HCT116 (cell line): ENCODE data around the gene ZIC5. TPM values are rescaled to one million over a fixed set of nuclear protein-coding genes. Genes with fewer than 3 reads are reported as not detected.

Experiments used
- ATAC-seq: fragments of 200-7000 bp; cut with Tn5 transposase; 2 replicates; pipeline ENCODE4 v1.9.1; 2020; ENCODE audit warnings: mild to moderate bottlenecking, moderate library complexity
- BruUV-seq: library from RNA; stranded (reverse); fragments of 400-500 nt; replicated peaks from 2 replicates; lab custom pipeline; 2021; lab: Mats Ljungman, UMichigan
- CTCF ChIA-PET: fragments of 300-600 bp; sonication (Branson Sonifier 250); formaldehyde crosslinking; loops from one replicate; lab custom pipeline; 2021; ENCODE audit warnings: antibody characterized with exemption; lab: Charles Lee
- POLR2A ChIA-PET: fragments of 300-600, 350-600 bp; sonication (Branson Sonifier 250); formaldehyde crosslinking; loops from one replicate; lab custom pipeline; 2021; ENCODE audit warnings: antibody characterized with exemption; lab: Charles Lee
- RAD21 ChIA-PET, 2 experiments: fragments of 300-600 bp; sonication (Branson Sonifier 250); formaldehyde crosslinking; loops; one replicate each; lab custom pipeline; 2023; ENCODE audit warnings: low total read pairs in 2 of 2; ENCODE audit not compliant: uncharacterized antibody in 2 of 2, unreplicated experiment in 2 of 2, low non-redundant PET in 1 of 2; lab: Charles Lee
- DNase-seq: peaks from one replicate; pipeline ENCODE4 v3.0.0-alpha.2; 2010; ENCODE audit warnings: low read depth, low spot score
- H2AFZ ChIP-seq: fragments of 200-600 bp; shearing (Covaris generic), sonication (generic); 2 replicates; pipeline ENCODE4 v1.6.1; 2017; ENCODE audit warnings: low read depth, mixed run types, mixed read lengths, antibody characterized with exemption, low read length; ENCODE audit not compliant: poor library complexity, severe bottlenecking
- H3K27ac ChIP-seq: 2 replicates; pipeline ENCODE4 v1.5.1; 2012; ENCODE audit warnings: low read depth, low read length
- H3K27me3 ChIP-seq: fragments of 200-600 bp; sonication (generic); 2 replicates; pipeline ENCODE4 v1.6.1; 2016; ENCODE audit warnings: mixed run types, low read length, mixed read lengths; ENCODE audit not compliant: insufficient read depth
- H3K36me3 ChIP-seq, 2 experiments: fragments of 200-500 bp in 1 of 2; fragments of 200-600 bp in 1 of 2; sonication (Bioruptor generic) in 1 of 2; sonication (generic) in 1 of 2; 2 replicates each; pipeline versions ENCODE4 v1.5.1 to v1.6.1; 2014 to 2016; ENCODE audit warnings: low read length in 2 of 2, inconsistent platforms in 1 of 2, mixed read lengths in 1 of 2, mixed run types in 1 of 2; ENCODE audit not compliant: insufficient read depth in 2 of 2, control insufficient read depth in 1 of 2
- H3K4me1 ChIP-seq, 2 experiments: fragments of 200-600 bp in 1 of 2; sonication (generic) in 1 of 2; 2 replicates each; pipeline versions ENCODE4 v1.5.1 to v1.6.1; 2012 to 2017; ENCODE audit warnings: low read length in 2 of 2, inconsistent platforms in 1 of 2, mild to moderate bottlenecking in 1 of 2, mixed read lengths in 1 of 2, mixed run types in 1 of 2, moderate library complexity in 1 of 2; ENCODE audit not compliant: insufficient read depth in 2 of 2, control insufficient read depth in 1 of 2
- H3K4me2 ChIP-seq: fragments of 200-600 bp; sonication (generic); 2 replicates; pipeline ENCODE4 v1.6.1; 2017; ENCODE audit warnings: mixed run types, low read length, mixed read lengths
- H3K4me3 ChIP-seq, 2 experiments: fragments of 200-600 bp in 1 of 2; sonication (generic) in 1 of 2; replicated peaks in 1 of 2; 2 replicates each; pipeline ENCODE4 v1.5.1; 2011 to 2016; ENCODE audit warnings: low read length in 2 of 2, control low read depth in 1 of 2, low read depth in 1 of 2, mild to moderate bottlenecking in 1 of 2, mixed read lengths in 1 of 2, mixed run types in 1 of 2
- H3K79me2 ChIP-seq: fragments of 200-600 bp; sonication (generic); 2 replicates; pipeline ENCODE4 v1.6.1; 2017; ENCODE audit warnings: mild to moderate bottlenecking, mixed run types, low read length, moderate library complexity, mixed read lengths; ENCODE audit not compliant: insufficient read depth
- H3K9ac ChIP-seq: fragments of 200-600 bp; sonication (generic); 2 replicates; pipeline ENCODE4 v1.6.1; 2016; ENCODE audit warnings: low read length, mixed read lengths
- H3K9me2 ChIP-seq: fragments of 200-600 bp; sonication (generic), shearing (Covaris generic); 2 replicates; pipeline ENCODE4 v1.6.1; 2017; ENCODE audit warnings: mixed run types, mild to moderate bottlenecking, moderate library complexity; ENCODE audit not compliant: insufficient read depth
- H3K9me3 ChIP-seq, 2 experiments: fragments of 200-500 bp in 1 of 2; fragments of 200-600 bp in 1 of 2; sonication (Bioruptor generic) in 1 of 2; sonication (generic) in 1 of 2; 2 replicates each; pipeline ENCODE4 v1.6.1; 2014 to 2017; ENCODE audit warnings: low read length in 2 of 2, mixed read lengths in 2 of 2, inconsistent platforms in 1 of 2, low read depth in 1 of 2, mild to moderate bottlenecking in 1 of 2, mixed run types in 1 of 2, moderate library complexity in 1 of 2; ENCODE audit not compliant: control insufficient read depth in 1 of 2, insufficient read depth in 1 of 2
- H4K20me1 ChIP-seq: fragments of 200-600 bp; sonication (generic), shearing (Covaris generic); 2 replicates; pipeline ENCODE4 v1.6.1; 2017; ENCODE audit warnings: mixed run types, mild to moderate bottlenecking, moderate library complexity; ENCODE audit not compliant: insufficient read depth
- ATF3 ChIP-seq: IDR thresholded peaks from 2 replicates; pipeline ENCODE4 v1.6.1; 2012
- CEBPB ChIP-seq: IDR thresholded peaks from 2 replicates; pipeline ENCODE4 v1.6.1; 2012; ENCODE audit warnings: low read depth
- CTCF ChIP-seq, 3 experiments: fragments of 200-600 bp in 1 of 3; sonication (generic) in 1 of 3; IDR thresholded peaks in 2 of 3; conservative IDR thresholded peaks in 1 of 3; 2 replicates each; pipeline ENCODE4 v1.5.1; 2012 to 2017; ENCODE audit warnings: low read depth in 2 of 3, low read length in 2 of 3, antibody characterized with exemption in 1 of 3, borderline replicate concordance in 1 of 3, control low read depth in 1 of 3, mild to moderate bottlenecking in 1 of 3, mixed read lengths in 1 of 3, mixed run types in 1 of 3, moderate library complexity in 1 of 3; ENCODE audit not compliant: insufficient read depth in 1 of 3
- ELF1 ChIP-seq: IDR thresholded peaks from 2 replicates; pipeline ENCODE4 v1.6.1; 2012; ENCODE audit warnings: low read depth, borderline replicate concordance
- EZH2 ChIP-seq: fragments of 200-600 bp; sonication (generic); IDR thresholded peaks from 2 replicates; pipeline ENCODE4 v1.6.1; 2017; ENCODE audit warnings: antibody characterized with exemption, mixed run types
- FOSL1 ChIP-seq: IDR thresholded peaks from 2 replicates; pipeline ENCODE4 v1.6.1; 2012; ENCODE audit warnings: low read depth
- JUND ChIP-seq: IDR thresholded peaks from 2 replicates; pipeline ENCODE4 v1.6.1; 2012
- POLR2AphosphoS5 ChIP-seq: IDR thresholded peaks from 2 replicates; pipeline ENCODE4 v1.6.1; 2011; ENCODE audit warnings: mild to moderate bottlenecking, low read depth, low read length, moderate library complexity
- REST ChIP-seq: IDR thresholded peaks from 2 replicates; pipeline ENCODE4 v1.6.1; 2012; ENCODE audit warnings: low read depth
- SIN3A ChIP-seq: IDR thresholded peaks from 2 replicates; pipeline ENCODE4 v1.6.1; 2012; ENCODE audit warnings: low read depth
- SP1 ChIP-seq: IDR thresholded peaks from 2 replicates; pipeline ENCODE4 v1.6.1; 2012; ENCODE audit warnings: low read depth
- SRF ChIP-seq: IDR thresholded peaks from 2 replicates; pipeline ENCODE4 v1.6.1; 2012; ENCODE audit warnings: low read depth
- ZFX ChIP-seq: fragments of 450-650 bp; IDR thresholded peaks from 2 replicates; pipeline ENCODE4 v1.6.1; 2017
- ZNF274 ChIP-seq: fragments of 200-500 bp; sonication (Bioruptor generic); IDR thresholded peaks from 2 replicates; pipeline ENCODE4 v1.6.1; 2014; ENCODE audit warnings: mild to moderate bottlenecking, low read depth, low read length, inconsistent platforms
- intact Hi-C: fragments of 100-400 bp; cut with micrococcal nuclease; formaldehyde crosslinking; loops from 2 replicates; pipeline ENCODE4 v1.10.0; 2022
- total RNA-seq: library from RNA; stranded (reverse); gene quantifications from one replicate; pipeline ENCODE4 v1.2.1, GENCODE V29; 2021; ENCODE audit not compliant: unreplicated experiment

Gene ZIC5
- total RNA-seq, 1 experiment from 2014 or later = 10.3 TPM

- intact Hi-C loops = no loop called here
- Histone ChIP-seq H3K4me2 (no peak overlapping the region), H3K4me1 (peaks cover 12 to 14% of the 10 kb centered on the region in 2 experiments), H3K36me3 (peaks cover 0 to 6% of the 10 kb centered on the region in 2 experiments; a peak in 2 of 4 replicates), H2AFZ (no peak overlapping the region), H4K20me1 (no peaks in the 10 kb centered on the region), H3K9me2 (no peaks in the 10 kb centered on the region), H3K9ac (no peak overlapping the region), H3K27me3 (no peaks in the 10 kb centered on the region), H3K27ac (no peak overlapping the region), H3K4me3 (no peak overlapping the region), H3K9me3 (no peaks in the 10 kb centered on the region), H3K79me2 (peaks cover 32% of the 10 kb centered on the region)
- POLR2A ChIA-PET = no interaction called here
- DNase-seq = no peak
- BruUV-seq = TSS peak; percentile 34
- ATAC-seq = no peak
- CTCF ChIA-PET = no interaction called here
- RAD21 ChIA-PET = no interaction called here
- TF ChIP-seq SRF (no peak), ZFX (no peak), CEBPB (no peak), SP1 (no peak), EZH2 (no peak)
These were observed 14.4 kb upstream of the ZIC5 start for GRCh38 chr13:99985886-99986527.

GRCh38 chr13:99985241-99985874 is 13.8 kb upstream of the ZIC5 start:
- no peak for DNase-seq
- intact Hi-C loops = no loop called here
- no peaks in the 10 kb centered on the region for H3K9me2 ChIP-seq
- BruUV-seq = no TSS peak
- H3K27ac ChIP-seq = no peak overlapping the region
- peaks cover 0 to 6% of the 10 kb centered on the region in 2 experiments; a peak in 2 of 4 replicates for H3K36me3 ChIP-seq
- no peaks in the 10 kb centered on the region for H4K20me1 ChIP-seq
- POLR2A ChIA-PET = no interaction called here
- peaks cover 32% of the 10 kb centered on the region for H3K79me2 ChIP-seq
- H3K4me2 ChIP-seq = no peak overlapping the region
- ATAC-seq = no peak
- RAD21 ChIA-PET = no interaction called here
- H3K27me3 ChIP-seq = no peaks in the 10 kb centered on the region
- H2AFZ ChIP-seq = no peak overlapping the region
- peaks cover 12 to 14% of the 10 kb centered on the region in 2 experiments for H3K4me1 ChIP-seq
- H3K9me3 ChIP-seq = no peaks in the 10 kb centered on the region
- H3K4me3 ChIP-seq = no peak overlapping the region
- CTCF ChIA-PET = no interaction called here
- H3K9ac ChIP-seq = no peak overlapping the region
- TF ChIP-seq SIN3A (no peak), ATF3 (no peak), EZH2 (no peak), SRF (no peak), ZNF274 (no peak), JUND (no peak), CTCF (IDR thresholded peaks at IDR 0.05 in 2 of 3, conservative IDR thresholded peaks at IDR 0.05 in 1 of 3; ENCODE audit: borderline replicate concordance in 1 of 3, insufficient read depth in 1 of 3, low read depth in 2 of 3, low read length in 2 of 3) (no peak), POLR2AphosphoS5 (no peak), REST (no peak), SP1 (no peak), ZFX (no peak), ELF1 (no peak), CEBPB (no peak), FOSL1 (no peak)
